T-helper 1 cell treated with Interleukin-12 subunit alpha and Interleukin-12 subunit beta and Interleukin-4 antibody, amounts not matched to agents 30 ng/mL and 1 ng/mL, for 36 hours (primary cell): ENCODE measurements around the gene DCAF4L1. TPM values are rescaled to one million over a fixed set of nuclear protein-coding genes. Genes with fewer than 3 reads are reported as not detected.

ENCODE experiments used
- intact Hi-C: fragments of 100-400 bp; cut with micrococcal nuclease; formaldehyde crosslinking; loops from one replicate; pipeline ENCODE4 v1.15.1; 2024
- total RNA-seq: library from RNA; stranded (reverse); gene quantifications from 2 replicates; pipeline ENCODE4 v1.2.3, GENCODE V29; 2022

The DCAF4L1 gene
- total RNA-seq, 1 donor from 2014 or later, result 0.32 TPM

DNA sequence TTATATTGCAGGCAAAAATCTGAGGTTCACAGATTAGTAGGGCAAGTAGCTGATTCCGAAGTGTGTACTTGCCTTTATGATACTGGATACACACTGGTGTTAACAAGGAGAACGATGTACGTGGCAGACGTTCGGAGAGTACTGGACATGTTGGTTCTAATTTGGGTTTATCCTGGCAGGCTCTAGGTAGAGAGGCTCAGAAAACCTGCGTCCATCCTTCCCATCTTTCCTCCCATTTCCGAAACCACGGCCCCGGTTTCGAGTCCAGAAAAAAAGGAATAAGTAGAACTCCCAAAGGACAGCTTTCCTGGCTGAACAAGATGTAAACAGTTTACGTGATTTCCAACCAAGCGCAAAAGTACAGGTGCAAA lies 8.4 kb downstream of the DCAF4L1 start:
- intact Hi-C loops, result loop anchor here (1.0 to 5.0 kb wide), 4 partner anchors 27 to 682 kb away; partner anchors contain the start of genes ATP8A1 and TMEM33

GRCh38 chr4:41990365-41991111 lies 9.0 kb downstream of the DCAF4L1 start, which contains the start of gene SLC30A9:
TSS of gene SLC30A9 (plus strand) at chr4:41990530. CDS start at chr4:41990652, 122 bp downstream.
- intact Hi-C loops, result loop anchor here (1.0 to 5.0 kb wide), 4 partner anchors 28 to 682 kb away; partner anchors contain the start of genes ATP8A1 and TMEM33

GRCh38 chr4:41991916-41992767 lies 10.6 kb downstream of the DCAF4L1 start:
- intact Hi-C loops, result loop anchor here (2.0 to 5.0 kb wide), 3 partner anchors 29 to 680 kb away; partner anchors contain the start of gene ATP8A1

GRCh38 chr4:41992967-41993857 lies 11.7 kb downstream of the DCAF4L1 start:
- intact Hi-C loops, result loop anchor here (5.0 kb wide), 1 partner anchor 679 kb away; no protein-coding TSS in a partner anchor

DNA sequence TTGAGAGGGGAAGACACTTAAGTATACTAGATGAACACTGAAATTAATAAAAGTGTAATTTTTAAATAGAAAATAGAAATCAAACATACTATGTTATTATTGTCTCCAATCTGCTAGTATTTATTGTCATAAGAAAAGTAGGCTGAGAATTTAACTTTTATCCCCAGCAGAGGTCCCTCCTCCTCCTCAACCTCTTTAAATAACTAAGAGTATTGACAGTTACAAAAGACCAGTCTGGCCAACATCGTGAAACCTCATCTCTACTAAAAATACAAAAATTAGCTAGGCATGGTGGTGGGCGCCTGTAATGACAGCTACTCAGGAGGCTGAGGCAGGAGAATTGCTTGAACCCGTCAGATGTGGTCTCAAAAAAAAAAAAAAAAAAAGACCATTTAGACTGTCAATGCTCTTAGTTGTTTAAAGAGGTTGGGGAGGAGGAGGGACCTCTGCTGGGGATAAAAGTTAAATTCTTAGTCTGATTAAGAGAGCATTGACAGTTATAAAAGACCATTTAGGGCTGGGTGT lies 13.0 kb downstream of the DCAF4L1 start:
- intact Hi-C loops, result loop anchor here (5.0 kb wide), 1 partner anchor 678 kb away; no protein-coding TSS in a partner anchor

DNA sequence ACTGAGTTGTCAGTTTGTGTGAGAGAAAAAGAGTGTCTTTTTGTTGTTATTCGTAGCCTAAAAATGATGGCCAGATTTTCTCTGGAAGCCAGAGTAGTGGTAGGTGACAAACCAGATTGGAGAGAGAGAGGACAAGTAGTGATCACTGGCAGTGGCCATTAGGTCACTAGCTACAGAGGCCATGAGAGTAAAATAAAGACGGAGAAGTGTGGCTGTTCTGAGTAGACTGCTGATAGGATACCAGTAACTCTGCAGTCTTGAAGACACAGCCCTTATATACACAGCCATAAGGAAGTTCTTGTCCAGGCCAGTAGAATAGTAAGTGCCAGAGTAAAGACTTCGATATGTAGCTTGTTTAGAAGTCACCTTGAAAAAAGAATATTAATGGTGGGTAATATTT lies 16.5 kb downstream of the DCAF4L1 start:
- intact Hi-C loops, result no loop called here

GRCh38 chr4:41999321-41999720 lies 17.8 kb downstream of the DCAF4L1 start:
- intact Hi-C loops, result no loop called here

GRCh38 chr4:42008011-42008786 lies 26.6 kb downstream of the DCAF4L1 start:
- intact Hi-C loops, result no loop called here

DNA sequence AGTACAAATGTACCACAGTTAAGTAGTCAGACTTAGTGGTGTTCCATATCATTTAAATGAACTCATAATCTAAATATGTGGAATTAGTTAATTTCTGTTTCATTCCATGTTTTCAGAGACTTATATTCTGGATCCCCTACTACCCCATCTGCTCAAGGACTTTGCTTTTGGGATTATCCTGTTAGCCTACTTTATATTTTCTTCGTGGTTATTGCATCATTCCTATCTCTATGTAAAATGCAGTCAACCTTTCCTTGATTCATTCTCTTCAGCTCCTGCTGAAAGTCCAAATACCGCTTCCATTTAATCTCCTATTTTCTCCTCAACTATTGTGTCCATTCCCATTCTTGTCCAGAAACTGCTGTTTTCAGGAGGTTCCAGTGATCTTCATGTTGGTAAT lies 33.9 kb downstream of the DCAF4L1 start:
- intact Hi-C loops, result no loop called here

GRCh38 chr4:42018451-42018850 lies 36.9 kb downstream of the DCAF4L1 start:
- intact Hi-C loops, result no loop called here

Other genes starting within 250 kb of the DCAF4L1 start
- not detected in 2 replicates for gene PHOX2B, start 233.0 kb upstream of the DCAF4L1 start, total RNA-seq
- gene TMEM33, start 46.3 kb upstream of the DCAF4L1 start, total RNA-seq, result 69.9 and 71.1 TPM in 2 replicates
- 33.1 and 37.9 TPM in 2 replicates for gene SLC30A9, start 8.8 kb downstream of the DCAF4L1 start, total RNA-seq
- gene BEND4, start 170.9 kb downstream of the DCAF4L1 start, total RNA-seq, result 0.34 and 0.37 TPM in 2 replicates